BLaER1 (cell line): ENCODE results near the gene ANKRD33.

Experiments used
- H3K27ac ChIP-seq: shearing (Covaris generic); formaldehyde crosslinking; 2 replicates; pipeline ENCODE4 v1.8.1; 2022
- H3K27me3 ChIP-seq: shearing (Covaris generic); formaldehyde crosslinking; 2 replicates; pipeline ENCODE4 v1.8.1; 2022
- H3K36me3 ChIP-seq: shearing (Covaris generic); formaldehyde crosslinking; 2 replicates; pipeline ENCODE4 v1.8.1; 2022
- H3K4me1 ChIP-seq: shearing (Covaris generic); formaldehyde crosslinking; 2 replicates; pipeline ENCODE4 v1.8.1; 2022
- H3K4me2 ChIP-seq: shearing (Covaris generic); formaldehyde crosslinking; 2 replicates; pipeline ENCODE4 v1.8.1; 2022
- H3K4me3 ChIP-seq: shearing (Covaris generic); formaldehyde crosslinking; 2 replicates; pipeline ENCODE4 v1.8.1; 2022
- H3K9ac ChIP-seq: shearing (Covaris generic); formaldehyde crosslinking; 2 replicates; pipeline ENCODE4 v1.8.1; 2022
- H3K9me3 ChIP-seq: shearing (Covaris generic); formaldehyde crosslinking; 2 replicates; pipeline ENCODE4 v1.8.1; 2022
- H4K20me1 ChIP-seq: shearing (Covaris generic); formaldehyde crosslinking; 2 replicates; pipeline ENCODE4 v1.8.1; 2022
- Cebpa-rat ChIP-seq: shearing (Covaris generic); IDR thresholded peaks from 2 replicates; pipeline ENCODE4 v1.8.1; 2022

Gene ANKRD33

GRCh38 chr12:51867796-51868428 lies 20.0 kb upstream of the ANKRD33 start:
- TF ChIP-seq Cebpa-rat = no peak
- peak overlapping the region; percentile 96 for H3K4me2 ChIP-seq
- no peak overlapping the region for H3K4me3 ChIP-seq
- H3K27me3 ChIP-seq = peaks cover 51% of the 10 kb centered on the region
- no peaks in the 10 kb centered on the region for H3K36me3 ChIP-seq
- no peak overlapping the region for H3K9ac ChIP-seq
- no peaks in the 10 kb centered on the region for H3K9me3 ChIP-seq
- H3K27ac ChIP-seq = no peak overlapping the region
- peaks cover 67% of the 10 kb centered on the region for H3K4me1 ChIP-seq
- H4K20me1 ChIP-seq = no peaks in the 10 kb centered on the region

- H3K4me2 ChIP-seq = peak overlapping the region; percentile 96
- H3K9me3 ChIP-seq = no peaks in the 10 kb centered on the region
- no peak overlapping the region; the same call in 1 of the 2 replicates for H3K27ac ChIP-seq
- peaks cover 56% of the 10 kb centered on the region for H3K4me1 ChIP-seq
- no peaks in the 10 kb centered on the region for H4K20me1 ChIP-seq
- peaks cover 51% of the 10 kb centered on the region for H3K27me3 ChIP-seq
- no peak for TF ChIP-seq Cebpa-rat
- no peaks in the 10 kb centered on the region for H3K36me3 ChIP-seq
- 0 out of 2 replicates have a peak overlapping the region, but pooled peaks have one; percentile 44 for H3K9ac ChIP-seq
- peak overlapping the region; percentile 63 for H3K4me3 ChIP-seq
Measured at GRCh38 chr12:51868821-51869495, 18.9 kb upstream of the ANKRD33 start.

GRCh38 chr12:51869496-51869865 lies 18.4 kb upstream of the ANKRD33 start:
- H3K36me3 ChIP-seq = no peaks in the 10 kb centered on the region
- no peak overlapping the region; the same call in 1 of the 2 replicates for H3K27ac ChIP-seq
- no peak for TF ChIP-seq Cebpa-rat
- H3K4me3 ChIP-seq = peak overlapping the region; percentile 63
- no peaks in the 10 kb centered on the region for H3K9me3 ChIP-seq
- H3K4me2 ChIP-seq = peak overlapping the region; percentile 96
- no peak overlapping the region for H3K9ac ChIP-seq
- H3K4me1 ChIP-seq = peaks cover 51% of the 10 kb centered on the region
- H4K20me1 ChIP-seq = no peaks in the 10 kb centered on the region
- H3K27me3 ChIP-seq = peaks cover 48% of the 10 kb centered on the region

GRCh38 chr12:51869931-51870330 lies 18.0 kb upstream of the ANKRD33 start:
- Histone ChIP-seq H3K4me3 (no peak overlapping the region), H3K4me1 (peaks cover 46% of the 10 kb centered on the region), H4K20me1 (no peaks in the 10 kb centered on the region), H3K27me3 (peaks cover 44% of the 10 kb centered on the region), H3K9me3 (no peaks in the 10 kb centered on the region), H3K4me2 (peak overlapping the region; percentile 96), H3K27ac (no peak overlapping the region), H3K36me3 (no peaks in the 10 kb centered on the region), H3K9ac (no peak overlapping the region; the same call in 1 of the 2 replicates)
- no peak for TF ChIP-seq Cebpa-rat

GRCh38 chr12:51870504-51870903 lies 17.4 kb upstream of the ANKRD33 start:
- TF ChIP-seq Cebpa-rat = no peak
- Histone ChIP-seq H3K4me1 (peaks cover 41% of the 10 kb centered on the region), H3K4me3 (no peak overlapping the region), H3K9me3 (no peaks in the 10 kb centered on the region), H3K4me2 (peak overlapping the region; percentile 96), H3K36me3 (no peaks in the 10 kb centered on the region), H4K20me1 (no peaks in the 10 kb centered on the region), H3K9ac (no peak overlapping the region), H3K27ac (no peak overlapping the region), H3K27me3 (peaks cover 39% of the 10 kb centered on the region)

- Histone ChIP-seq H3K27ac (no peak overlapping the region), H3K4me2 (peak overlapping the region; percentile 96), H3K4me1 (peaks cover 40% of the 10 kb centered on the region), H3K4me3 (no peak overlapping the region), H3K9ac (no peak overlapping the region), H3K36me3 (no peaks in the 10 kb centered on the region), H3K9me3 (no peaks in the 10 kb centered on the region), H3K27me3 (peaks cover 37% of the 10 kb centered on the region), H4K20me1 (no peaks in the 10 kb centered on the region)
- no peak for TF ChIP-seq Cebpa-rat
Measured at GRCh38 chr12:51871126-51871525, 16.8 kb upstream of the ANKRD33 start.

GRCh38 chr12:51871918-51872688 lies 15.8 kb upstream of the ANKRD33 start:
- TF ChIP-seq Cebpa-rat = no peak
- Histone ChIP-seq H3K9me3 (no peaks in the 10 kb centered on the region), H3K27ac (no peak overlapping the region), H3K36me3 (no peaks in the 10 kb centered on the region), H3K4me2 (no peak overlapping the region), H3K4me3 (no peak overlapping the region), H3K4me1 (peaks cover 40% of the 10 kb centered on the region), H3K27me3 (peaks cover 36% of the 10 kb centered on the region), H3K9ac (no peak overlapping the region), H4K20me1 (no peaks in the 10 kb centered on the region)

- Histone ChIP-seq H3K4me2 (no peak overlapping the region), H3K4me3 (no peak overlapping the region), H3K27ac (no peak overlapping the region), H3K4me1 (peaks cover 40% of the 10 kb centered on the region), H3K9me3 (no peaks in the 10 kb centered on the region), H3K9ac (no peak overlapping the region), H3K27me3 (peaks cover 31% of the 10 kb centered on the region), H4K20me1 (no peaks in the 10 kb centered on the region), H3K36me3 (no peaks in the 10 kb centered on the region)
- TF ChIP-seq Cebpa-rat = no peak
Measured at GRCh38 chr12:51872689-51872981, 15.3 kb upstream of the ANKRD33 start.

- H3K27ac ChIP-seq = no peak overlapping the region
- H3K4me2 ChIP-seq = no peak overlapping the region
- H3K9ac ChIP-seq = no peak overlapping the region
- H4K20me1 ChIP-seq = no peaks in the 10 kb centered on the region
- H3K27me3 ChIP-seq = peaks cover 23% of the 10 kb centered on the region
- H3K36me3 ChIP-seq = no peaks in the 10 kb centered on the region
- H3K9me3 ChIP-seq = no peaks in the 10 kb centered on the region
- H3K4me3 ChIP-seq = no peak overlapping the region
- peaks cover 34% of the 10 kb centered on the region for H3K4me1 ChIP-seq
- TF ChIP-seq Cebpa-rat = no peak
Measured at GRCh38 chr12:51873251-51873994, 14.5 kb upstream of the ANKRD33 start.
